Sigmoid colon (tissue), 4 donors: ENCODE measurements around the gene TANGO2.

ENCODE experiments used
- CTCF ChIP-seq, 4 experiments: fragments of 450-650 bp in 3 of 4; fragments of 200-600 bp in 1 of 4; IDR thresholded peaks; one replicate each; pipeline ENCODE4 v1.5.1; 2016 to 2019; ENCODE audit warnings: antibody characterized with exemption in 4 of 4, mild to moderate bottlenecking in 3 of 4, moderate library complexity in 2 of 4
- POLR2A ChIP-seq, 2 donors: fragments of 450-650 bp; IDR thresholded peaks; one replicate each; pipeline ENCODE4 v1.6.1; 2016; ENCODE audit warnings: antibody characterized with exemption in 2 of 2, mild to moderate bottlenecking in 2 of 2, moderate library complexity in 2 of 2
- POLR2AphosphoS5 ChIP-seq, 4 donors: sonication (generic); formaldehyde crosslinking; IDR thresholded peaks; one replicate each; pipeline ENCODE4 v1.6.1; 2017; ENCODE audit warnings: antibody characterized with exemption in 4 of 4

GRCh38 chr22:19971276-19972124 is 49.4 kb upstream of the TANGO2 start:
- peak in 1 of 4 donors; percentile 5 for TF ChIP-seq POLR2AphosphoS5 (IDR thresholded peaks at IDR 0.05)
- TF ChIP-seq POLR2A (IDR thresholded peaks at IDR 0.05): no peak
- TF ChIP-seq CTCF (IDR thresholded peaks at IDR 0.05): no peak
